Right lung (tissue), 5 donors: ENCODE results near the gene LTBP2. TPM values are rescaled to one million over a fixed set of nuclear protein-coding genes. Genes with fewer than 3 reads are reported as not detected.

Source experiments
- DNase-seq, 2 donors: peaks; one replicate each; pipeline ENCODE4 v3.0.0-alpha.2; 2013
- polyA plus RNA-seq, 5 donors: library from polyadenylated mRNA; unstranded; fragments of 120-200 nt; gene quantifications; one replicate each; pipeline versions ENCODE4 v1.2.1 to v1.2.3, GENCODE V29; 2013; ENCODE audit warnings: inconsistent platforms in 1 of 5, low replicate concordance in 1 of 5; ENCODE audit not compliant: insufficient read length in 5 of 5, insufficient read depth in 1 of 5

LTBP2 gene
- polyA plus RNA-seq, 5 donors = 10.6 to 30.9 (median 16.7) TPM

DNA sequence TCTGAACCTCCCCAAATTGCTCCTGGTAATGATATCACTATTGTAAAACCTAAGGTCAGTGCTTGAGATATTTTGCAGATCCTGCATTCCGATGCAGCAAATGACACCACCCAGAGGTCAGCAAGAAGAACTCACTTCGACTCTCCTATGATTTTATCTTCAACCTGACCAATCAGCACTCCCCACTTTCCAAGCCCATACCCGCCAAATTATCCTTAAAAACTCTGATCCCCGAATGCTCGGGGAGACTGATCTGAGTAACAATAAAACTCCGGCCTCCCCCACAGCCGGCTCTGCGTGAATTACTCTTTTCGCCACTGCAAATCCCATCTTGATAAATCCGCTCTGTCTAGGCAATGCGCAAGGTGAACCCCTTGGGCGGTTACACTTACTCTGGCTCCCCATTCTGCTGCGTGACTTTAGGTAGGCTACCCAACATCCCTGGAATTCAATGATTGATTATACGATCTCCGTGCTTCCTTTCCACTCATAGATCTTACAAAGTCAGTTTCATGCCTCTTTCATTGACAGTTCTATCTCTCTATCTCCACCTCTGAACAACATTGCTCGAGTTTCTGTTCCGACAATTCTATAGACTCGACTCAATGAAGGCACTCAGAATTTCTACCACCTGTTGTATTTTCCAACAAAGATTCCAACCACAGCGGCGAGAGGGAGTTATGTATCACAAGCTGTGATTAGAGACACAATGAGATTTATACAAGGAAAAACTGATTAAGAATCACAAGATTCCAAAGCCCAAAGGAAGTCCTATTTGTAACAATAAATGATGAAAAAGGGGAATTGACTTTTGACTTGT lies 119.9 kb downstream of the LTBP2 start:
- no peak for DNase-seq

DNA sequence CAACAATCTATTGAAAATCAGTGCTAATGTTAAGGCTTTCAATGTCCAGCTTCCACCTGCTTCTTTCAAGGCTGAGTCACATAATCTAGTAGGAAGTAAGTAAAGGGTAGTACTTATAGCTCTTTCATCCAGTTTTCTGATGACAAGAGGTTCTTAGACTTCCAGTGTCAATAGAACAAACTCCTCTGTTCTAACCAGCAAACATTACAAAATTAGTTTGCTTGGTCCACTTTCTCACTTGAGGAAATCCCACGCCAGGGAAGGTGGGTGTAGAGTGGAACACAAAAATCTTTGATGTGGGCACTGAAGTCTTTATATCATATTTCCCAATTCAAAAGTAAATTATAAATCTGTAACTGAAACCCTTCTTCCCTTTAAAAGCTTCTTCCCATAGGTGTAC lies 121.6 kb downstream of the LTBP2 start:
- DNase-seq = no peak

DNA sequence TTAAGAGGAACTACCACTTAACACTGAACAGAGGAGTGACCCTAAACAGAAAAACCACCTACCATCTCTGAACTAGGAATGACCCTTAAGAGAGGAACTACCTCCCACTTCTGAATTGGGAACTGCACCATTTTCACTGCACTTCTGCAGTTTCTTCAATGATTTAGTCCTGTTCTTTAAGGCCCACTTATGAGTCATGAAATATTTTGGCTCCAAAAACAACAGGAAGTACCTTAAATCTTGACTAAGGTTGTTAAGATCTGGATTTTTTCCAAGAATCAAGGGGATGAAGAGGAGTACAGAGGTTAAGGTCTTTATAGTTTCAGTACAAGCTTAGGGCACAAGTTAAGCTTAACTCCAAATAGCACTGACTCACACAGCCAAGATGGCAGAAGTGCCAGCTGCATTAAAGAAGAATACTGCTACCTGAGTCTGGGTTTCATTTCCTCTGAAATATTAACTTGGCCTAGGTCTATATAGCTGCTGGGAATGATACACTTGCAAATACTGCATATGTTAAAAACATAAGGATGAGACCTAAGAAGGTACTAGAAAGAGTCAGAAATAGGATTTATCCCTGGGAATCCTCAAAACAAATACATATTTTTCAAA lies 123.1 kb downstream of the LTBP2 start:
- peak; percentile 31 to 37 for DNase-seq

DNA sequence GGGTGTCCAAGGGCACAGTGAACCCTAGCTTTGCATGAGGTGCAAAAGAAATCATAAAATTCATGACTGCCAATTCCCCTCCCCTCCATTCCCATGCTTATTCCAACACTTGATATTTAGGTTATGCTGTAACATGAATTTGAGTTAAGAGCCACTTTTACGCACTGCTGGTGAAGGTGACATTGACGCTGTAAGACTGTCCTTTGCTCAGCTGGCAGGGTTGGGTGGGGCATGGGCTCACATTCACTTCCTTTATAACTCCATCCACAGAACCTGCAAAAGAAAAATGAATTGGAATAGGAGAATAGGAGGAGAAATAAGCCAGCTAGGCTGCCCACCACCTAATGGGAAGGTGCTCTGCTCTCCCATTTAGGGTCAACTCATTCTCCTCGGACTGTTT lies 125.9 kb downstream of the LTBP2 start:
- DNase-seq = no peak

DNA sequence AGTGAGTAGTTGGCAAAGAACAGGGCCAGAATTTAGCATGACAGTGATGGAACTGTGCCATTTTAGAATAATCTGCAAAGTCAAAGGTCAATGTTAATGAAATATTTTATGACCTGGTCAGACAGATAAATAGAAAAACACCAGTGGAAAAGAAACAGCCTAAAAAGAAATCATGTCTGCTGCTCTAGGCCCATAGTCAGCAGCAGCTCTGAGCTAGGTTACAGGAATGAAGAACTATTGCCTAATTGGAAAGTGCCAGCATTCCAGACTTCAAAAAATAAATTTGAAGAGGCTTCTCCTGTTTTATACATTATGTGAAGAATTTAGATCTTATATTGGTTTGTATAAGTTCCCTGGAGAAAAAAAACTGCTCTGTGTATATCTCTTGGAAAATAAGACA lies 128.7 kb downstream of the LTBP2 start:
- no peak for DNase-seq

DNA sequence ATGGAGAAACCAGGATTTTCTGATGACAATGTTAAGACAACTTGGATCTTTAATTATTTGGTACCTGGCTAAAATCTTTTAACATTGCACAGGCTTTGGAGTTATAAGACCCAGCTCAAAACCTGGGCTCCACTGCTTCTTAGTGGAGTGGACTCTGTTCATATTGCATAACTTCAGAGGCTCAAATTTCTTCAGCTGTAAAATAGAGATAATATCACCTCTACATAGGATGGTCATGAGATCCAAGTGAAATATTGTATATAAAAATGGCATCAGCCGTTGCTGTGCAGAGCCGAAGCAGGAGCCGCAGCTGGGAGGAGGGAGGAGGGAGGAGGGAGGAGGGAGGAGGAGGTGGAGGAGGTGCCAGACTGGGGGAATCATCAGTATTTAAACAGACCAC lies 129.5 kb downstream of the LTBP2 start:
- no peak for DNase-seq

DNA sequence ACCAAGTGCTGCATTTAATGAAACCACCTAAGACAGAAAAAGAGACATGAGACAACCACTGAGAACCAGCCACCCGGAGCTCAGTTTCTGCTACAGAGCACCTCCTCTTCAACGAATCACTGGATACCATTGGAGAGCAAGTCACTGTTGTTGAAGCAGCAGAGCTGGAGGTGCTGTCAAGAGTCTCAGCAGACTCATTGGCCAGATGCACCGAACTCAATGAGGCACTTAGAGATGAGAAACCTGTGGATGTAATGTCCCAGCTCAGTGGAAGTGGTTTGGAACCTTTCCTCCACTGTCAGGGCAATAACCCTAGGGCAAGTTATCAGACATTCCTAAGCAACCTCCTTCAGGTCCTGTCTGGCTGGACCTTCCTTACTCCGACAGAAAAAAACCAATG lies 132.0 kb downstream of the LTBP2 start:
- DNase-seq = no peak

DNA sequence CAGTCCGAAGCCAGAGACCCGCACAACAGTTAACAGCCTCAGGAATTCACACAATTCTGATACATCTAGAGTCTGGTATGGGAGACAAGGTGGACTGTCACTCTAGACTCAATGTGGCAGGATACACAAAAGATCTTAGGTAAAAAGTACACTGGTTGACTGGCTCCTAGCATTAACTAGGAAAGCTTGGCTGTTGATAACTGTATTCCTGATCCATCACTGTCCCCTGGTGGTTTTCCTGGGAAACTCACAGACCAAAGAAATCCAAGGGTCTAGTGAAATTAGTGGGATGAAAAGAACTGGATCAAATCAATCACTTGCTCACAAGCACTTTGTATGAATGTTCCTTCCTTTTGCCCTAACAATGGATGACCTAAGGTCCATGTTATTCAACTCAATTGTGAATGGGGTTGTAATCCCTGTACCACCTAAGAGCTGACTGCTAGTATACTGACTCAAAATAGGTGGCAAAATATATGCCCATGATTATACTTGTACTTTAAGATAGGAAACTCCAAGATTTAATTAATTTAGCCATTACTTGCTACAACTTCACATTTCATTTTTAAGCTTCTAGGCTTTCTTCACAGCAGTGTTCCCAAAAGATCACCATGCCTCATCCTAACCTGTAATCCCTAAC lies 132.9 kb downstream of the LTBP2 start:
- peak in 1 of 2 donors; percentile 16 for DNase-seq

DNA sequence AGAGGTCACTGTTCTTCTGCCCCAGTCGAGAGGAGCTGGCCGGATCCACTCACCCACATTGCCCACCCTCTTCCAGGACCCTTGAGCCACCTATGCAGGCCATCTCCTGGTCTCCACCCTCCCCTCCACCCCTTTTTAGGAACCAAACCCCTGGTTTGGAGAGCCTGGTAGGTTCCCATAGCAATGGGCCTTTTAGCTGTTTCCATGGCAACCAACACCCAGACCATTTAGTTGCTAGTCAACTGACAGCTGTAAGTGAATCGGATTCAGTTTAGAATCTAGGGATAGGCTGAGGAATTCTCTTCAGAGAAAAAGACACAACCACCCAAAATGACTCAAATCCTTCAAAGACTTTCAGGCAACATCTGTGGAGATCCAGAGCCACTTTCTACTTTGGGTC lies 135.4 kb downstream of the LTBP2 start:
- no peak for DNase-seq

DNA sequence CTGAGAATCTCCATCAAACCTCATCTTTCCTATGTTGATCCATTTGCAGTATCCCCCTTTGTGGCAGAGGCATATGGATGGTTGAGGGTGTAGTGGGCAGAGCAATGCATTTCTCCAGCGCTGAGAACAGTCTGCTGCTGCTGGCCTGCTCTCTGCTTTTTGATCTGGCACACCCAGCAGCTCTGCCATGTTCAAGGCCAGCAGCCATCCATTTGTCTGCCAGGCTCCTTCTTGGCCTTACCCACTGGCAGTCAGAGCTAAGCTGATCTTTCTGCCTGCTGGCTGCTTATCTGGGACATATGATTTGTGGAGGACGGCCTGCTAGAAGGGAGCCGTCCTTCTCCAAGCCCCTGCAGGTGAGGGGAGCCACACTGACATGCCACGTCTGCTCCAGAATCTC lies 135.9 kb downstream of the LTBP2 start:
- no peak for DNase-seq

DNA sequence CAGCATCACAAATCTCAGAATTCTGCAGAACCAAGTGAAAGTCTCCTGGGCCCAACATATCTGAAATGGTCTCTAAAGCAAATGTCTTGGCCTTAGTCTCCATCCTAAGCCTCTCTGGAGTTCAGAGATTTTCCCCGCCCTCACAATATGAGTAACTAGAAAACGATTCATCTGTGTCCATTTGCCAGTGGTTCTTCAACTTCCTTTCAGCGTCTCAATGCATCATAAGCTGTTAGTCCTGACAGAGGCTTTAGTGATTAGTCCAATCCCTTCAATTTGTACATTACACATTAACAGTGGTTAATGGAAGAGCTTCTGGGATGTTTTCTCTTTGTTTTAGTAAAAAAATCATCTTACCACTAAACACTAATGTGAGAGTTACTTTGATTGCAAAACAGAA lies 136.4 kb downstream of the LTBP2 start:
- no peak for DNase-seq

DNA sequence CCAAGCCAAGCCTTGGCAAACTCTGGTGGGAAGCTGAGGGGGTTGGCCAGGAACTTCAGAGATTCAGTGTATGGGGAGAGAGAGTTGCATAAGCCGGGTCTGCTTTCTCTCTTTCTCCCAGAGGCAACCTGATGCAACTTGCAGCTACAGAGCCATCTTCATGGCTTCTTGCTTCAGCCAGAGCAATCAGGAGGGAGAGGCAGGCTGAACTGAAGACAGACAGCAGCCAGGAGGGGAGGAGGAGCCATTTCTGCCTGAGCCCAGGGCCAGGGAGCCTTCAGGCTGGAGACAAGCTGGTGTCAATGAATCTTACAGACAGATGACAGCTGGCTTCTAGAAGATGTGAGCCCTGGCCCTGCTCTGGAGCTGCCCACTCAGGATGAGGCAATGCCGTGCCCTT lies 137.7 kb downstream of the LTBP2 start:
- DNase-seq = no peak

DNA sequence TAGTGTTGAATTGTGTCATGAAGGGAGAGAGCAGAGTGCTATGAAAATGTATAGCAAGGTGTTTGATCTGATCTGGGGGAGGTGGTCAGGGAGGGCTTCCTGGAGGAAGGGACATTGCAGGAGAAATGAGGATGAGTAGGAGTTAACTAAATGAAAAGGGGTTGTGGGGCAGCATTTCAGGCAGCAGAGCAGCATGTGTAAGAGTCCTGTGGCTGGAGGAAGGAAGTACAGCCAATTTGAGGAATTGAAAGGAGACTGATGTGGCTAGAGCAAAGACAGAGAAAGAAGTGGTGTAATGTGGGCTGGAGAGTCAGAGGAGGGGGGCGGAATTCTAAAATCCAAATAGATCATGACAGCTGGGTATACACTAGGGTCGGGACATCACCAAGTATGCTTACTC lies 139.4 kb downstream of the LTBP2 start:
- no peak for DNase-seq

DNA sequence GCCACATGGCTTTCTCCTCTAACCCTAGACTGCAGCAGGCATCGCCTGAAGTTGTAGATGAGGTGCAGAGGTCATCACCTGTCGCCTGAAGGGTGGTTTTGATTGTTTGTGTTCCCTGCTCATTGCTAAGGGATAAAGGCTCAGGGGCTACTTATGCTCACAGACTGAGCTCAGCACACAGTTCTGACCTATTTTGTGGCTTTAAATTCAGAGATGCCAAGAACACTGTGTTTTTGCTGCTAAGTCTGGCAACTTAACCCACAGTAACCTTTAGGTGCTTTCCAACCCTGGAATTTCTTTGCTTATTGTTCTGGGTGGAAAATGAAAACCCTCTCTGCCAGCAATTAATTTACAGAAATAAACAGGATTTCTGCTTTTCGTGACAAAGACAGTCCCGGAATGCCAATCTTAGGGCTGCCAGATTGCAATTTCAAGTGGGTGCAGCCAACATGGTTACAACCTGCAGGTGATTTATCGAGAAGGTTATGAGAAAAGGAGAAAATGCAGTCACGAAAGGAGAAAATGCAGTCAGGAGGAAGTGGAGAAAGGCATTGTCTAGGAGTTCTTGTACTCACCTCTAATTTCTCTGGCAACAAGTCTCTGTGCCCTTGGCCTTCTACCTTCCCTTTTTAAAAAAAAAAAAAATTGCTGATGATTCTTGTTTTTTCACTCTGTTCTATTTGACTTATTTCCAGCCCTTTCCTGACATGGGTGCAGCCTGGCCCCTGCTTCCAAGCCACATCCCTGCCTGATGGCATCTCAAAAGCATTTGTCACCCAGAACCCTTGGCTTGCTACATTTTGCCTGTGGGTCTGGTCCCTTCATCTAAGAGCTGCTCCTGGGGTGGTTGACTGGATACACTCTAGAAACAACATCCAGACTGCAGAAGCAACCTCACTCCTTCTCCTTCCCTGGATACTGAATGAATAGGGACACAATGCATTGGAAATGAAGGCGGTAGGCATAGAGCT lies 142.2 kb downstream of the LTBP2 start:
- DNase-seq = no peak

DNA sequence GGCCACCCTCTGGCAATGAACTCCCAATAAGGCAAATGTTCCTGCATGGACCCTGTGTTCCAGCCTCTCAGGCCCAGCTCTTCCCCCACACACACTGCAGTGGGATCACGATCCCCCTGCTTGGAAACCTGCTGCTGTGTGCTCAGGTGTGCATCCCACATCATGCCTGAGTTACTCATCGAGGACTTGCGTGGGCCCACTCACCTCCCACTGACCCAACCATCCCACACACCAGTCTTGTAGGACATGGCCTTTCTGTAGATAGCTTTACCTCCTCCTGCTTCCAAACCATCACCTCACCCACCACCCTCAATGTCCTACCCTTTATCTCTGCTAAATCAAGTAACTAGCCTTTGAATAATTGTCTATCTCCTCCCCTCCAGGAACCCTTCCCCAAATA lies 143.5 kb downstream of the LTBP2 start:
- DNase-seq = no peak

DNA sequence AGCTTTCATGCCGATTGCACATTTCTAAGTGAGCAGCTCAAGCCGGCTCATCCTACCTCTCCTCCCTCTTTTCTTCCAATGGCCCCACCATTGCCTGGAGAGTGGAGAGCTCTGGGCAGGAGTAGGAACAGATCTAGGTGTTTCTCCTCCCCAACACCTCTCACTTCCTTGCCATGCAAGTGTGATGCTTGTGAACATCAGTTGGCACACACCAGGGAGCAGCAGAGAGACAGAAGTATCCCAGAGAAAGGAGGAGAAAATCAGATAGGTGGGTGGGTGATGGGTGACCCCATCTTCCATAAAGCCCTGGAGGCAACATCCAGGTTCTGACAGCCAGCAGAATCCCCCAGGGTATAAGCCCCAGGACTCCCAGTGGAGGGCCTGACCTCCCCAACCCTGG lies 146.7 kb downstream of the LTBP2 start:
- no peak for DNase-seq

DNA sequence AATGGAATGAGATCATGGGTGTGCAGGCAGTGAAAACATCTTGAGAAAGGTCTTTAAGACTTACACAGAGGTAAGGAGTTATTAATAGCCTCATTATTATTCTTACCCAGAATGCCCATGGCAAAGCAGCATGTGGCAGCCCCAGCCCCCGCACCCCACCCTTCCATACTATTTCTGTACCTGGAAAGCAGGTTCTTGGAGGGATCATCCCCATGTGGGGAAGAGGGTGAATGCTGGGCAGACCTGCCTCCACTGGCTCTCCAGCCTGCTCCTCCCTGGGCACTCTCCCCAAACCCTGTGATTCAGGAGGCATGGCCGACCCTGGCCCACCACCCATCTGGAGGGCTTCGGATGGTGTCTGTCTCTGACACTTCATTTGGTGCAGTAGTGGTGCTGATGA lies 147.3 kb downstream of the LTBP2 start:
- no peak for DNase-seq

DNA sequence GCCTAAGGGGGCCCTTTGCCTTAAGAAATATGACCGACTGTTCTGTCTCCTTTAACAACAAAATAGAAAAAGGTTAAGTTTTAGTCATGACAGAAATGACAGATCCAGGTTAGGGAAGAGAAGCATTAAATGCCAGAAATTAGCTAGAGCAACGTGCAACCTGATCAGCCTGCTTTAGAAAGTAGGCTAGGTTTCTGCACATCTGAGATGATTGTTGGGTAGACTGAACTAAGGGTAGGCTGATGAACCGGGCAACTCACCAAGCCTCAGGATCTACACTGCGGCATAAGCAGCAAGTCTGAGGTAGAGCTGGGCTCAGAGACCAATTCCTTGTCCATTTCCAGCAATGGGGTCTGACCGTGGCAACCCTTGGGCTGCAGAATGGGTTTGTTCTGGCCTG lies 148.3 kb downstream of the LTBP2 start:
- DNase-seq = no peak

DNA sequence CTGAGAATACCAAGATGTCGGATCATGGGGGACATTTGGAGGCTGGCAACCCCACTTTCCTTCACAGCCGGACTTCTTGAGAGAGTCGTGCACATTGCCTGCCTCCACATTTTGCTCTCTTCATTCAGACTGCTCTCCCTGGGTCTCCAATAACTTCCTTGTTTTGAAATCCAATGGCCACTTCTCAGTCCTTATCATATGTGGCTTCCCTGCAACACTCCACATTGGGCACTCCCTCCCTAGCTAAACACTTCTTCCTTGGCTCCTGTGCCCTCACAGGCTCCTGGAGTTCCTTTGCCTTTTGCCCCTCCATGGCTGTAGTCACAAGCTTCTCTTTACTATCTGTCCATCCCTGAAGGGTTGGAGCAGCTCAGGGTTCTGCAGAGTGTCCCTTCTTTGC lies 149.0 kb downstream of the LTBP2 start:
- no peak for DNase-seq

DNA sequence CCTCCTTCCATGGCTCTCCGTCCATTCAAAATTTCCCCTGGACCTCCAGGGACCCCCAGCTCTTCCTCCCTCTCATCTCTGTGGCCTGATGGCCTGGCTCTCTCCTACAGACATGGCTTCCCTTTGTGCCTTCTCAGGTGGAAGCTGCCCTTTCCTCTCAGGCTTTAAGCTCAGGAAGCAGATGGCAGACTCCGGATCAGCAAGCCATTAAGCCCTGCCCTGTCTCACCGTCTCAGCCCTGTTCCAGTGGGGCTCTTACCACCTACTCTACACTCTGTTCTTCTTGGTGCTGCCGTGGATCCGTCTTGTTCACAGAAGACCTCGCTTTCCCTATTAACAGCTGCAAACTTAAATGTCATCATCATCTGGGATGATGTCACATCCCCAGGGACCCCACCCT lies 152.1 kb downstream of the LTBP2 start:
- no peak for DNase-seq

DNA sequence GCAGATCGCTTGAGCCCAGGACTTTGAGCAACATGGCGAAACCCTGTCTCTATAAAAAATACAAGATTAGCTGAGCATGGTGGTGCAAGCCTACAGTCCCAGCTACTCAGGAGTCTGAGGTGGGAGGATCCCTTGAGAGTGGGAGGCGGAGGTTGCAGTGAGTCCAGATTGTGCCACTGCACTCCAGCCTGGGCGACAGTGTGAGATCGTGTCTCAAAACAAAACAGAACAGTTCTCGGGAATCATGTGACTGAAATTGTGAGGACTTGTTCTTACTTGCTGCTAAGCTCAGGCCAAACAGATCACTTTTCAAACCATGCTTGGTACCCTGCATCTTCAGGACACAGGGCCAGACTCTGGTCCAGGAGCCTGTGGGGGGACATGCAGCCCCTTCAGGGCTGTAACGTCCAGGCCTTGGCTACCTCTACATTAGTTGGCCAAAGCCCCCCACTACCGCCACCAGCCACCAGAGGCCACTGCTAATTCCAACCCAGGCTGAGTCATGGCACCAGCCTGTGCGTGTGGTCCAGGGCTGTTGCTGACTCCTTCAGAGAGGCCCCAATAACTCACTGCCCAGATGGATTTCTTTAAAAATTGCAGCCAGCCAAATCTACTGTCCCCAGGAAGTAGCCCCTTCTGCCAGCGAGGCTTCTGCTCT lies 152.6 kb downstream of the LTBP2 start:
- no peak for DNase-seq

DNA sequence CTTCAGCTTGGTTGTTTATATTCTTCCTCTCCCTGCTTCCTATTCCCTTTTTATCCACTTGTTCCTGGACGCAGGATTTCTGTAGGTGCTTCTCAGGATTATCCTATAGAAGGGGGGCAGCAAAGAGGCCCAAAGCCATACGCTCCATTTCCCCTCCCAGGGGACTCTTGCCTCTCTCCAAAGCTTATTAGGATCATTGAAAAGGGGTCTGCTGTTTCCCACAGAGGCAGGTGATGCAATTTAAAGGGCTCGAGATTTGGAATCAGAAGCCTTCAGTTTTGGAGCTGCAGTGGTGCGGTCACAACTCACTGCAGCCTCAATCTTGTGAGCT lies 154.5 kb downstream of the LTBP2 start:
- no peak for DNase-seq
